Stimulated activated CD4-positive, alpha-beta T cell treated with anti-CD3 and anti-CD28 coated beads, Interleukin-4, amount 100 ng/mL, for 24 hours (primary cell): ENCODE measurements around the gene HECTD1.
"Not testable (repeated sequence)": the region's sequence is repeated elsewhere in the genome, so short reads cannot be mapped to it uniquely, and the experiment has no call there.

ENCODE experiments used
- DNase-seq: peaks from one replicate; pipeline ENCODE4 v3.0.0-alpha.2; 2020

HECTD1 gene

DNA sequence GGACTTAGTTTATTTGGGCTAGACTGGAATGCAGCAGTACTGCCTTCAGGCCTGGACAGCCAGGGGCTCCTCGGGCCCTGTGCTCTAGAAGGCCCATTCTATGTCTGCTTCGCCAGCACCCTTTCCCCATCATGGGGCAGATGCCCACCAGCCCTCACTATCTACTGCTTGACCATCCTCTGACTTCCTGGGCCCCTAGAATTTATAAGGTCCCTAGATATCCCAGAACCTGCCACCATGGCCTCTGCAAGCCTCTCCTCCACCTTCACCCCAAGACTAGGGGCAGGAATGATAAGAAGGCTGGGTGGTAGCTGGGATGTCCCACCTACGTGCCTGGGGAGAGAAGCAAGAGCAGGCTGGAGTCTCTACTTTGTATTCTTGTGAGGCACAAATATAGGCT, 122.6 kb downstream of the HECTD1 start:
- no peak for DNase-seq

DNA sequence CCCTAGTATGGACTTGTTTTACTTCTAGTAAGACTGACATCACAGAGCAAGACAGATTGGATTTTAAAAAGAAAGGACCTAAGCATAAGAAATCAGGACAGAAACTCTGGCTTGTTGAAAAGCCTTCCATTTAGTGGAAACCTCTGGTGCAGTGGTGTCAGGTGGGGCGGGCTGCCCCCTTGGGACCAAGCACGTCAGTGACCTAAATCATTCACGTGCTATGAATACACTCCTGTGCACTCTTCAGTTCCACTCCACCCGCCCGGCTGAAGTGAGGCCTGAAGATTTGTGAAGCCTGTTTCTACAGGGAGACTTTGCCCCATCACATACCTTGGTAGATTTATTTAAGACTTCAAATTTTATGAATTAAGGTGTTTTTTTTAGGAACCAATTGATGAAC, 123.2 kb downstream of the HECTD1 start:
- DNase-seq, result no peak

DNA sequence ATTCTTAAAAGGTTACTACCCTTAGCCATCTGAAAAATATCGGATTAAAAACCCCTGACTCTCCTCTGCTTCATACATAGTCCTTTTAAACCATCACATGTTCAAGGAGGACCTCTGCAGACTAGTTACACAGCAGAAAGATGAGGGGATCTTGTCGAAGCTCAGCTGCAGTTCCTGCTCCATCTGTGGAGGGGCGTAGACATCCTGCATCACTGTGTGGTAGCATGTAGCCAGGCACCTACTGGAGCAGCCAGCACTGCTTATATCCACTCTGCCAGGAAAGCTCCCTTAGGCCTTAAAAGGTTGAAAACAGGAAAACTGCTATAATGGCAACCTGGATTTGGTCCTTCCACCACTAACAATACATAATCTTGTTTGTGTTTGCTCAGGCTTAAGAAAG, 123.8 kb downstream of the HECTD1 start:
- DNase-seq, result no peak

DNA sequence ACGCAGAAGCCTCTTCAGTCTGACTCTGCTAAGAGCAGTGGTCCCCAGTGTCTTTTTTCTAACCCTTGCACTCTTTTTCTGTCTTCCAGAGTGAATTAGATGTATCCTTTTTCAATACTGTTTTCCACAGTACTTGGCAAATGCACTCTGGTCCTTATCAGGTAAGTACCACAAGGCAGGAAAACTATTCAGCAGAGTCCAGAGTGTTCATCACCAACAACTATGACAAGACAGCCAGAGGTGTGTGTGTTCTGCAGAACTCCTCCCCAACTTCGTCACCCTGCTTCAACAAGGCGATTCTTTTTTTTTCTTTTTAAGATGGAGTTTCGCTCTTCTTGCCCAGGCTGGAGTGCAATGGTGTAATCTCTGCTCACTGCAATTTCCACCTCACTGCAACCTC, 127.1 kb downstream of the HECTD1 start:
- DNase-seq, result no peak

DNA sequence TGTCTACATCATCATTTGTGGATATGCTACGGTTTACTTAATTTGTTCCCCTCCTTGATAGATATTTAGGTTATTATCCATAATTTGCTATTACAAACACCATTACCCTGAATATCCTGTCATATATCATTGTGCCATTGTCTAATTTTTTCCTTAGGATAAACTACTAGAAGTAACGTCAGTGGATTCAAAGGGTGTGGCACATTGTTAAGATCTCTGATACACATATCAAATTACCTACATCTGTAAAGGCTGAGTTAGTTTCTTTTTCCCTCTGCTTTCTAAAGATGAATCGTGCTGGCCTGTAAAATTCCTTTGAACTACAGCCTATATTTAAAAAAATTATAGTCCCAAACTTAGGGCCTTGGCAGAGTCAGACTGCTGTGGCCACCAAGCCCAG, 127.5 kb downstream of the HECTD1 start:
- DNase-seq, result no peak

DNA sequence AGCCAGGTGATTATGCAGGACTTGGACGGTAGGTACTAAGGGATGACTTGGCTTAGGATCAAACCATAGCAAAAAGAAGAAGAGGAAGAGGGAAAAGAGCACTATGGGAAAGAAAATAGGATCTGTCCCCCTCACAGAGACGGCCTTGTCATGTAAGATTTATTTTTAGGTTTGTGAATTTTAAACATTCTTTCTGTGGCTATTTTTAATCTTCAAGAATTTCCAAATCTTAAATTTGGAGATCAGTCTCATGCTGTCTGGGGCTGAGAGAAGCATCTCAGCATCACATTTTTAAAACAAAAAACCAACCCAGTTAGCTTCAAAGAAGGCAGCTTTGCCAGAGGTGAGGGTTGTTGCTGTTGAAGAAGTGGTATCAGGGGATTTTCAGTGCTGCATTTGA, 128.8 kb downstream of the HECTD1 start:
- DNase-seq, result no peak

DNA sequence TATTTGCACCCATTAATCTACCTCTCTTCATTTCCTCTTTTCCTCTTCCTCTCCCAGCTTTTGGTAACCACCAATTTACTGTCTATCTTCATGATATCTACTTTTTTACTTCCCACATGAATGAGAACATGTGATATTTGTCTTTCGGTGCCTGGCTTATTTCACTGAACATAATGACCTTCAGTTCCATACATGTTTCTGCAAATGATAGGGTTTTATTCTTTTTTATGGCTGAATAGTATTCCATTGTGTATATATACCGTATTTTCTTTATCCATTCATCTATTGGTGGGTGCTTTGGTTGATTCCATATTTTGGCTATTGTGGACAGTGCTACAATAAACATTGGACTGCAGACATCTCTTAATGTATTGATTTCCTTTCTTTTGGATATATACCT, 132.4 kb downstream of the HECTD1 start:
- no peak for DNase-seq

DNA sequence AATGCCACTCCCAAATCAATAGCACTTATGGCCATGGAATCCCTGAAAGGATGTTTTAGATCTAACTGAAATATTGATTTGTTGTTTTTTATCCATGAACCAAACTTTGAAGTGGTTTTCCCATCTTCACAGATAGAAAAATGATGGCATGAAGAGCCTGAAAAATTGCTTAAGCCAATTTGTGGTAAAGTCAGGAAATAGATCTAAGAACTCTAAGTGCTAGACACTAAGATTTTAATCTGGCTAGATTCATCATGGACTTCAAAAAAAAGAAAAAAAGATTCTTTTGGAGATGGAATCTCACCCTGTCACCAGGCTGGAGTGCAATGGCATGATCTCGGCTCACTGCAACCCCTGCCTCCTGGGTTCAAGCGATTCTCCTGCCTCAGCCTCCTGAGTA, 136.4 kb downstream of the HECTD1 start:
- DNase-seq, result no peak

DNA sequence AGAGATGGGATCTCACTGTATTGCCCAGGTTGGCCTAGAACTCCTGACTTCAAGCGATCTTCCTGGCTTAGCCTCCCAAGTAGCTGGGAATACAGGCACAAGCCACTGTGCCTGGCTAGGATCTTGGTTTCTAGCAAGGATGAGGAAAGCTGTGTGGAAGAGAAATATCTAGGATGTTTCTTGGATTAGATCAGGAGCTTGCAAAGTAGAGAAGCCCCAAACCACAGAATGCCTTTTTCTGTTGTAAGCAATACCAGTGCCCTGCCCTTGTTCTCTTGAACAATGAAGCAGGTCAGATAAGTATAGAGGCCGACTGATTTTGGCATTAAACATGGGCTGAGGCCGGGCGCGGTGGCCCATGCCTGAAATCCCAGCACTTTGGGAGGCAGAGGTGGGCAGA, 137.2 kb downstream of the HECTD1 start:
- no peak for DNase-seq

DNA sequence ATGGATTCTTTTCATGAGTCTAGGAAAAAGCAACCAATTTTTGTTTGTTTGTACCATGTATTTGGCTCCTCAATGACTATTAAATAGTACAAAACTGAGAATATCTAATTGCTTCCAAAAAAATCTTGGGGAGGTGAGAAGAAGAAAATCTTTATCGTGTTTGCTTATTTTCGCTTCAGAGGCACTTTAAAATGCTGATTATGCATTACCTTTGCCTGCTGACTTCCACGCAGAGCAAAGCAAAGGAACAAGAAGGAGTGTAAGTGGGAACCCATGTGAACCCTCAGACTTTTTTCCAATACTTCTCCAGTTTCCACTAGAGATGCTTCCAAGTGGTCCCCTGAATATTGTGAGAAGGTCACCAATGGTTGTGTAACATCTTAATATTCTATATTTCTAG, 138.2 kb downstream of the HECTD1 start:
- DNase-seq, result no peak

DNA sequence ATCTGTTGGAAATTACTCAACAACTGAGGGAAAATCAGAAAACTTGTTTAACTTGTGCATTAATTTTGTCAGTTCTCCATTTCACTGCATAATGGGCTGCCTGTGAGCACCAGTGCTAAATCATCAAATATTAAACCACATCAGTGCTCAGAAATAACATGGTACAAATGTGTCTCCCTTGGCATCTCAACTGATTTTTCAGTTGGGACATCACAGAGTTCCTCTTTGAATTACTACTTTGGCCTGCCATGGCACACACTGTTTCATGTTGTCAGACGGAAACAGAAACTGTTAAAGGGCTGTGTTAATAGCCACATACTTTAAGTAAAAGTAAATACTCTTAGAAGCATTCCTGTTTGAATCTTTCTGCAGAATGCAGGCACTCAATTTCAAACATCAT, 139.4 kb downstream of the HECTD1 start:
- DNase-seq, result no peak

DNA sequence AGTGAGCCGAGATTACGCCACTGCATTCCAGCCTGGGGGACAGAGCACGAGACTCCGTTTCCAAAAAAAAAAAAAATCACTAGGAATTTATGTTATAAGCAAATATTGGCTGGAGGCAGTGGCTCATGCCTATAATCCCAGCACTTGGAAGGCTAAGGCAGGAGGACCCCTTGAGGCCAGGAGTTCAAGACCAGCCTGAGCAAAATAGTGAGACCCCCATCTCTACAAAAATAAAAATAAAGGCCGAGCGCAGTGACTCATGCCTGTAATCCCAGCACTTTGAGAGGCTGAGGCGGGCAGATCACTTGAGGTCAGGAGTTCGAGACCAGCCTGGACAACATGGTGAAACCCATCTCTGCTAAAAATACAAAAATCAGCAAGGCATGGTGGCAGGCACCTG, 144.7 kb downstream of the HECTD1 start:
- not testable (repeated sequence) for DNase-seq

DNA sequence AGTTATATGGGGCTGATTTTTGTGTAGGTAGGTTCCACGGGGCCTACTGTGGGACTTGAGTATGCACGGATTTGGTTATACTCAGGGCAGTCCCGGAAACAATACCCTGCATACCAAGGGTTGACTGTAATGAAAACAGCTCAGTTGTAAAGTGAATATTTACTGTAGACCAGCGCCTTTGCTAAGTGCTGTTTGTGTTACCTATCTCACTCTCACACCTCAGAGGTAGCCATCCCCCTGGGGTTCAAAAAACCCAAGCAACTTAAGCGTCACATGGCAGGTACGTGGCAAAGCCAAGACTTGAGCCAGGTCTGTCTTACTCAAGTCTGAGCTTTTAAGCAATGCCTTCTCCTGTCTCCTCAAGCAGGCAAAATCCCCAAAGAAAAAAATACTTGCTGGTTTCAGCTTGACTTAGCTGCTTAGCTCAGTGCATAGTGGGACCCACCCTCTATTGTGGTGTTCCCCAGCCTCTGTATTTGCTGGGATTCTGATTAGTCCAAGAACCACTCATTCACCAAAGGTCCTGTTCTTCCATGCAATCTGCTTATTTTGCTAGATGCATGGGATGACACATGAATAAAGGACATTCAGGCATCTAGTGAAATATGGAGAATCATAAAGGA, 147.2 kb downstream of the HECTD1 start:
- no peak for DNase-seq

DNA sequence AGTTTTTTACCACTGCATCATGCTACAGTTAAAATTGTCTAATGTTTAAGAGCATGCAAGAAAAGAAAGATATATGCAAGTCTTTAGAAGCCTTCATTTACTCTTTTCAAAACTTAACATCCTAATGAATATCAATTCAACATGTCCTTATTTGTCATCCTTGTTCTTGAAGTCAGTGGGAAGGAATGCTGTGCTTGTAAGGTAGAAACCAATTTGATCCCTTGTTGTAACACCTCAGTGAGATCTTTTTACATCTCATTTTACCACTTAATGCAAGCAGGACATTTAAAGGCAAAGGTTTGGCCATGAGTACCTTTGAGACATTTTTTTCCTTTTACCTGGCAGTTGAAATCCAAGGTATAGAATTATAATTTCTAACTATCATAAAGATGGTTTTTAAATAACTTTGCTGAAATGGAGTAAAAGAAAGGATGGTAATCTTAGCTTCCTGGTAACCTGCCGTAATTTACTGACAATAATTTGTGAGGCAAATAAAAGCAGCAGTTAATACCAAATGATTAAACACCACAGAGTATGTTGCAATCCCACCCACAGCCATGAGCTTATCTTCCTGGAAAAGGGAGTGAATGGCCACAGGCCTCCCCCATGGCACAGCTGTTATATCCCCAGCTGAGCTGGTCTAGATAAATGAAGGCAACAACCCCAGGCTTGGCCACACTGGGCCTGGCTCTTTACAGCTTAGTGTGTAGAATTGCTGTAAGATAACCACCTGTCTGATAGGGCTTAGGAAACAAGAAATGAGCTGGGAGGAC, 148.3 kb downstream of the HECTD1 start:
- no peak for DNase-seq

DNA sequence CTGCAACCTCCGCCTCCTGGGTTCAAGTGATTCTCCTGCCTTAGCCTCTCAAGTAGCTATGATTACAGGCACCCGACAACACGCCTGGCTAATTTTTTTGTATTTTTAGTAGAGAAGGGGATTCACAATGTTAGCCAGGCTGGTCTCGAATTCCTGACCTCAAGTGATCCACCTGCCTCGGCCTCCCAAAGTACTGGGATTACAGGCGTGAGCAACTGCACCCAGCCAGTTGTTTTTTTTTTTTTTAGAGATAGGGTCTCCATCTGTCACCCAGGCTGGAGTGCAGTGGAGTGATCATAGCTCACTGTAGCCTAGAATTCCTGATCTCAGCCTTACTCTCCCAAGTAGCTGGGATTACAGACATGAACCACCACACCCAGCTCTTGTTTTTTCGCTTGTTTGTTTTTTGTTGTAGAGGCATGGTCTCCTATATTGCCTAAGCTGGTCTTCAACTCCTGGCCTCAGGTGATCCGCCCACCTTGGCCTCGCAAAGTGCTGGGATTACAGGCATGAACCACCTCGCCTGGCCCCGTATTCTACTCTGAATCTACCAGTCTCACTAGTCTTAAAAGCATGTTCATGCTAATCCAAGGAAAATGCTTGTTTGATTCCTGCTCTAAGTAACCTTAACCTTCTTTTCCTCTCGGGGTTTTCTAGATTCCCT, 149.8 kb downstream of the HECTD1 start:
- DNase-seq, result no peak

DNA sequence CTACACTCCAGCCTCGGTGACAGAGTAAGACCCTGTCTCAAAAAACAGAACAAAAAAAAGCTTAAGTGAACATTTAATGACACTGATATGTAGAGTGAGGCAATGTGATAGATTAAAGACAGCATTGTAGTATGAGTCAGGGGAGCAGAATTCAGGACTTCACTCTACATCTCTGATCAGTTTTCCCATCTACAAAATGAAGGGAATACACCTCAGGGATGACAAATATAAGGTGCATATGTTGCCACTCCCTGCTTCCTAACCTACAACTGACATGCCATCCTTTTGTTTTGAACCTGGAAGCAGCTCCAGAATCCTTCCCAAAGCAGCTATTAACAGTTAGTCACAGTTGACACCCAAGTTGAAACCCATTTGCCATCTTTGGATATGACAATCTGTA, 150.6 kb downstream of the HECTD1 start:
- no peak for DNase-seq

DNA sequence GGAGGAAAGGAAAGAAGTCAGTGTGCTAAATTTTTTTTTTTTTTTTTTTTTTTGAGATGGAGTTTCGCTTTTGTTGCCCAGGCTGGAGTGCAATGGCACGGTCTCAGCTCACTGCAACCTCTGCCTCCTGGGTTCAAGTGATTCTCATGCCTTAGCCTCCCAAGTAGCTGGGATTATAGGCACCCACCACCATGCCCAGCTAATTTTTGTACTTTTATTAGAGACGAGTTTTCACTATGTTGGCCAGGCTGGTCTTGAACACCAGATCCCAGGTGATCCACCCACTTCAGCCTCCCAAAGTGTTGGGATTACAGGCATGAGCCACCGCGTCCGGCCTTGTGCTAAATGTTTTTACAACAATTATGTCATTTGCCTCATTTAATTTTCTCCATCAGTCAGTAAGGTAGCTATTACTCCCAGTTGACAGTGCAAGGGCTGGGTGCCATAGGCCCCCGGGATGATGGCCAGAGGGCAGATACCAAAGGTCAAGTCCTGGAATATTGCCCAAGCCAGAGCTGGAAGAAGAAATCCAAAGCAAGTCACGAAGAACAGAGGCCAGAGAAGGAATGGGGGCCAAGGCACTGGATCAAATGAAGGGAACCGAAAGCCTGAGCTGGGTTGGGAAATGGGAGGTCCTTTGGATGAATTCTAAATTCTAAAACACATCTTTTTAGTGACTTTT, 154.5 kb downstream of the HECTD1 start:
- DNase-seq, result not testable (repeated sequence)

DNA sequence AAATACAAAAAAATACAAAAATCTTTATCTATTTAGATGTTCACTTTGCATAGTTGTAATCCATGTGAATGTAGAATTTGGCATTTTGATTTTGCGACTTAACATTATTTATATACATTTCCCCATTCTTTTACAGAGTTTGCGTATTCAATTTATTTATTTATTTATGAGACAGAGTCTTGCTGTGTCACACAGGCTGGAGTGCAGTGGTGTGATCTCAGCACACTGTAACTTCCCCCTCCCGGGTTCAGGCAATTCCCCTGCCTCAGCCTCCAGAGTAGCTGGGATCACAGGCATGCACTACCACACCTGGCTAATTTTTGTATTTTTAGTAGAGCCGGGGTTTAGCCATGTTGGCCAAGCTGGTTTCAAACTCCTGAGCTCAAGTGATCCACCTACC, 156.1 kb downstream of the HECTD1 start:
- no peak for DNase-seq

DNA sequence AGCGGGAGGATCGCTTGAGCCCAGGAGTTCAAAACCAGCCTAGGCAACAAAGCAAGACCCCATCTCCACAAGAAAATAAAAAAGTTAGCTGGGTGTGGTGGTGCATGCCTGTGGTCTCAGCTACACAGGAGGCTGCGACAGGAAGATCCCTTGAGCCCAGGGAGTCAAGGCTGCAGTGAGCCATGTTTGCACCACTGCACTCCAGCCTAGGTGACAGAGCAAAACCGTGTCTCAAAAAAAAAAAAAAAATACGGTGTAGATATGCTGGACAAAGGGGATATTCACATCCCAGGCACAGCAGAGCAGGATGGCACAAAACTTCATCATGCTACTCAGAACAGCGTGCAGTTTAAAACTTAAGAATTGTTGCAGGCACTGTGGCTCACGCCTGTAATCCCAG, 156.6 kb downstream of the HECTD1 start:
- no peak for DNase-seq
